ENCODE data around the gene FGF16.

GRCh38 chrX:77444075-77444474, 3.1 kb upstream of the FGF16 start:
- TF ChIP-seq EGR1 (IDR thresholded peaks at IDR 0.05; ENCODE audit: borderline replicate concordance, low read depth, low read length) (no peak), SIRT6 (IDR thresholded peaks at IDR 0.05; ENCODE audit: low read length) (no peak), JUND (IDR thresholded peaks at IDR 0.05; ENCODE audit: low read length) (no peak), POLR2A (IDR thresholded peaks at IDR 0.05; ENCODE audit: control extremely low read depth in 1 of 2, low read depth in 2 of 2, low read length in 2 of 2) (no peak), POLR2AphosphoS5 (IDR thresholded peaks at IDR 0.05; ENCODE audit: low read depth, low read length) (no peak), RAD21 (IDR thresholded peaks at IDR 0.05 in 1 of 2, conservative IDR thresholded peaks at IDR 0.05 in 1 of 2; ENCODE audit: low read depth in 2 of 2, low read length in 2 of 2) (no peak), ATF3 (IDR thresholded peaks at IDR 0.05; ENCODE audit: insufficient read depth, low read depth, low read length) (no peak)
- TF ChIP-seq, protein P1, sequence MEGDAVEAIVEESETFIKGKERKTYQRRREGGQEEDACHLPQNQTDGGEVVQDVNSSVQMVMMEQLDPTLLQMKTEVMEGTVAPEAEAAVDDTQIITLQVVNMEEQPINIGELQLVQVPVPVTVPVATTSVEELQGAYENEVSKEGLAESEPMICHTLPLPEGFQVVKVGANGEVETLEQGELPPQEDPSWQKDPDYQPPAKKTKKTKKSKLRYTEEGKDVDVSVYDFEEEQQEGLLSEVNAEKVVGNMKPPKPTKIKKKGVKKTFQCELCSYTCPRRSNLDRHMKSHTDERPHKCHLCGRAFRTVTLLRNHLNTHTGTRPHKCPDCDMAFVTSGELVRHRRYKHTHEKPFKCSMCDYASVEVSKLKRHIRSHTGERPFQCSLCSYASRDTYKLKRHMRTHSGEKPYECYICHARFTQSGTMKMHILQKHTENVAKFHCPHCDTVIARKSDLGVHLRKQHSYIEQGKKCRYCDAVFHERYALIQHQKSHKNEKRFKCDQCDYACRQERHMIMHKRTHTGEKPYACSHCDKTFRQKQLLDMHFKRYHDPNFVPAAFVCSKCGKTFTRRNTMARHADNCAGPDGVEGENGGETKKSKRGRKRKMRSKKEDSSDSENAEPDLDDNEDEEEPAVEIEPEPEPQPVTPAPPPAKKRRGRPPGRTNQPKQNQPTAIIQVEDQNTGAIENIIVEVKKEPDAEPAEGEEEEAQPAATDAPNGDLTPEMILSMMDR (IDR thresholded peaks at IDR 0.05; ENCODE audit: control extremely low read depth in 1 of 3, insufficient read depth in 1 of 3, low read depth in 1 of 3, low read length in 3 of 3) = no peak
